Measurements from ENCODE around the gene C12orf76. TPM values are rescaled to one million over a fixed set of nuclear protein-coding genes. Genes with fewer than 3 reads are reported as not detected.

The C12orf76 gene
- total and polyA plus RNA-seq, 2 of the 13 experiments (the other 11 are each of a cell fraction or from before 2014, with no cell fraction given) = 15.8 to 38.4 TPM

DNA sequence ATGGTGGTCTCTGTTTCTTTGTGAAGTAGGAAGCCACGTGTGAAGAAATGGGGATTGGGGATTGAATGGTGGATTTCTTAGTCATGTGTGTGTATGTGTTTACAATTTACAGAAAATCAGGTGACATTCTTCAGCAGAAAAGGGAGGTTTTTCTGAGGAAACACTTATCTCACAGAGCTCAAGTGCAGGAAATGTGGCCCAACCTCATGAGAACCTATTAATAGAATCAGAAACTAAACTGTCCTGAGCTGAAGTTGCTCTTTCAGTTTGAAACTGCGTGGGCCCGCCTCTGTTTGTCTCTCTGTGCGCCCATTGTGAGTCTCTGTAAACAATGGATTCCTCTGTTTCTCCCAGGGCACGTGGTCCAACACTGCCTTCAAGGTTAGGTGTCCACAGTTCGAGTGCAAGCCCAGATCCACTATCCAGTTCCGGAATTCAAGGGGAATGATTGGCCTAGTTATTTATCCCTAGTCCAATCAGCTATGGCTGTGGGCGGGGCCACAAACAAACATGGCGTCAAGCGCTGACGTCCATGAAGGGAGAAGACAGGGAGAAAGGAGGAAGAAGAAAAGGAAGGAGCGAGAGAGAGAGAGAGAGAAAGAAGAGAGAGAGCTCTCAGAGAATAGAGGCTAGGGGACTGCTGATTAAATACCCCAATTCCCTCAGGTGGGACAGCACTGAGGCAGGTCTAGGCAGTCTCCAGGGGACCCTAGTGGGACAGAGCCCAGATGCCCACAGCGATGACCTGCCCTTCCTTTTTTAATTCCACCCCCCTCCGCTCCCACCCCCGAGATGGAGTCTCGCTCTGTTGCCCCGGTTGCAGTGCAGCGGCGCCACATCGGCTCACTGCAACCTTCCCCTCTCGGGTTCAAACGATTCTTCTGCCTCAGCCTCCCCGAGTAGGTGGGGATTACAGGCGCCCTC, 31.4 kb upstream of the C12orf76 start (continued):
- TF ChIP-seq RFX5 (IDR thresholded peaks at IDR 0.05; ENCODE audit: low read depth, low read length) = 0 out of 2 replicates have a peak, but pooled peaks have one; percentile 24
- peak; percentile 45; the same call in 1 of the 2 replicates for TF ChIP-seq ZNF775 (CRISPR knock-in tag; IDR thresholded peaks at IDR 0.05; ENCODE audit: borderline replicate concordance)
- peak; percentile 27; the same call in 1 of the 2 replicates for TF ChIP-seq CREB1 (IDR thresholded peaks at IDR 0.05)
- peak; percentile 69 for TF ChIP-seq CREB1 (CRISPR knock-in tag; IDR thresholded peaks at IDR 0.05)
- TF ChIP-seq ELF3 (CRISPR knock-in tag; IDR thresholded peaks at IDR 0.05) = peak; percentile 87
- TF ChIP-seq PITX1 (CRISPR knock-in tag; IDR thresholded peaks at IDR 0.05) = peak; percentile 12; the same call in 1 of the 2 replicates
- TF ChIP-seq ZNF839 (CRISPR knock-in tag; IDR thresholded peaks at IDR 0.05; ENCODE audit: borderline replicate concordance) = no peak
- TF ChIP-seq ZBTB7A (CRISPR knock-in tag; IDR thresholded peaks at IDR 0.05) = no peak; the same call in 1 of the 2 replicates
- TF ChIP-seq CHD4 (IDR thresholded peaks at IDR 0.05; ENCODE audit: borderline replicate concordance, low read length) = peak; percentile 44; the same call in 1 of the 2 replicates
- TF ChIP-seq TBX2 (CRISPR knock-in tag; IDR thresholded peaks at IDR 0.05; ENCODE audit: borderline replicate concordance) = peak; percentile 51; the same call in 1 of the 2 replicates
- TF ChIP-seq MYC (CRISPR knock-in tag; IDR thresholded peaks at IDR 0.05; ENCODE audit: borderline replicate concordance) = peak; percentile 88
- TF ChIP-seq, protein P1, sequence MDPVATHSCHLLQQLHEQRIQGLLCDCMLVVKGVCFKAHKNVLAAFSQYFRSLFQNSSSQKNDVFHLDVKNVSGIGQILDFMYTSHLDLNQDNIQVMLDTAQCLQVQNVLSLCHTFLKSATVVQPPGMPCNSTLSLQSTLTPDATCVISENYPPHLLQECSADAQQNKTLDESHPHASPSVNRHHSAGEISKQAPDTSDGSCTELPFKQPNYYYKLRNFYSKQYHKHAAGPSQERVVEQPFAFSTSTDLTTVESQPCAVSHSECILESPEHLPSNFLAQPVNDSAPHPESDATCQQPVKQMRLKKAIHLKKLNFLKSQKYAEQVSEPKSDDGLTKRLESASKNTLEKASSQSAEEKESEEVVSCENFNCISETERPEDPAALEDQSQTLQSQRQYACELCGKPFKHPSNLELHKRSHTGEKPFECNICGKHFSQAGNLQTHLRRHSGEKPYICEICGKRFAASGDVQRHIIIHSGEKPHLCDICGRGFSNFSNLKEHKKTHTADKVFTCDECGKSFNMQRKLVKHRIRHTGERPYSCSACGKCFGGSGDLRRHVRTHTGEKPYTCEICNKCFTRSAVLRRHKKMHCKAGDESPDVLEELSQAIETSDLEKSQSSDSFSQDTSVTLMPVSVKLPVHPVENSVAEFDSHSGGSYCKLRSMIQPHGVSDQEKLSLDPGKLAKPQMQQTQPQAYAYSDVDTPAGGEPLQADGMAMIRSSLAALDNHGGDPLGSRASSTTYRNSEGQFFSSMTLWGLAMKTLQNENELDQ (CRISPR knock-in tag; IDR thresholded peaks at IDR 0.05; ENCODE audit: borderline replicate concordance) = no peak
- peak; percentile 65 for TF ChIP-seq NFKBIZ (CRISPR knock-in tag; IDR thresholded peaks at IDR 0.05)
- peak; percentile 40 for TF ChIP-seq SKI (IDR thresholded peaks at IDR 0.05; ENCODE audit: partially characterized antibody)
- TF ChIP-seq, protein P2, sequence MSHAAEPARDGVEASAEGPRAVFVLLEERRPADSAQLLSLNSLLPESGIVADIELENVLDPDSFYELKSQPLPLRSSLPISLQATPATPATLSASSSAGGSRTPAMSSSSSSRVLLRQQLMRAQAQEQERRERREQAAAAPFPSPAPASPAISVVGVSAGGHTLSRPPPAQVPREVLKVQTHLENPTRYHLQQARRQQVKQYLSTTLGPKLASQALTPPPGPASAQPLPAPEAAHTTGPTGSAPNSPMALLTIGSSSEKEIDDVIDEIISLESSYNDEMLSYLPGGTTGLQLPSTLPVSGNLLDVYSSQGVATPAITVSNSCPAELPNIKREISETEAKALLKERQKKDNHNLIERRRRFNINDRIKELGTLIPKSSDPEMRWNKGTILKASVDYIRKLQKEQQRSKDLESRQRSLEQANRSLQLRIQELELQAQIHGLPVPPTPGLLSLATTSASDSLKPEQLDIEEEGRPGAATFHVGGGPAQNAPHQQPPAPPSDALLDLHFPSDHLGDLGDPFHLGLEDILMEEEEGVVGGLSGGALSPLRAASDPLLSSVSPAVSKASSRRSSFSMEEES (CRISPR knock-in tag; IDR thresholded peaks at IDR 0.05) = peak; percentile 90
- TF ChIP-seq, protein P3, sequence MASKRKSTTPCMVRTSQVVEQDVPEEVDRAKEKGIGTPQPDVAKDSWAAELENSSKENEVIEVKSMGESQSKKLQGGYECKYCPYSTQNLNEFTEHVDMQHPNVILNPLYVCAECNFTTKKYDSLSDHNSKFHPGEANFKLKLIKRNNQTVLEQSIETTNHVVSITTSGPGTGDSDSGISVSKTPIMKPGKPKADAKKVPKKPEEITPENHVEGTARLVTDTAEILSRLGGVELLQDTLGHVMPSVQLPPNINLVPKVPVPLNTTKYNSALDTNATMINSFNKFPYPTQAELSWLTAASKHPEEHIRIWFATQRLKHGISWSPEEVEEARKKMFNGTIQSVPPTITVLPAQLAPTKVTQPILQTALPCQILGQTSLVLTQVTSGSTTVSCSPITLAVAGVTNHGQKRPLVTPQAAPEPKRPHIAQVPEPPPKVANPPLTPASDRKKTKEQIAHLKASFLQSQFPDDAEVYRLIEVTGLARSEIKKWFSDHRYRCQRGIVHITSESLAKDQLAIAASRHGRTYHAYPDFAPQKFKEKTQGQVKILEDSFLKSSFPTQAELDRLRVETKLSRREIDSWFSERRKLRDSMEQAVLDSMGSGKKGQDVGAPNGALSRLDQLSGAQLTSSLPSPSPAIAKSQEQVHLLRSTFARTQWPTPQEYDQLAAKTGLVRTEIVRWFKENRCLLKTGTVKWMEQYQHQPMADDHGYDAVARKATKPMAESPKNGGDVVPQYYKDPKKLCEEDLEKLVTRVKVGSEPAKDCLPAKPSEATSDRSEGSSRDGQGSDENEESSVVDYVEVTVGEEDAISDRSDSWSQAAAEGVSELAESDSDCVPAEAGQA (IDR thresholded peaks at IDR 0.05; ENCODE audit: low read depth) = 0 out of 2 replicates have a peak, but pooled peaks have one; percentile 41
- TF ChIP-seq, protein P3 (CRISPR knock-in tag; IDR thresholded peaks at IDR 0.05; ENCODE audit: borderline replicate concordance) = no peak

Data from HepG2 (cell line).